ENCODE results near the gene PRSS53. TPM values are rescaled to one million over a fixed set of nuclear protein-coding genes. Genes with fewer than 3 reads are reported as not detected.

The PRSS53 gene
- total and polyA plus RNA-seq, 2 experiments from 2014 or later: 0.36 to 2.7 TPM

GRCh38 chr16:31087971-31088370 is 772 bp downstream of the PRSS53 start (continued):
- TF ChIP-seq CREB1 (CRISPR knock-in tag; IDR thresholded peaks at IDR 0.05; ENCODE audit: low read depth) (no peak), EZH2phosphoT487 (IDR thresholded peaks at IDR 0.05; ENCODE audit: unreplicated experiment) (no peak), REST (IDR thresholded peaks at IDR 0.05; ENCODE audit: unreplicated experiment) (no peak), JUNB (IDR thresholded peaks at IDR 0.05; ENCODE audit: unreplicated experiment) (no peak)

- no peaks in the 10 kb centered on the region for H3K27me3 ChIP-seq (ENCODE audit: insufficient read depth)
- H3K4me1 Mint-ChIP-seq: peaks cover 5% of the 10 kb centered on the region; the same call in 1 of the 3 replicates
- H3K27me3 Mint-ChIP-seq (ENCODE audit: insufficient read depth, low read depth, poor library complexity): peaks cover 15% of the 10 kb centered on the region
- H3K4me3 ChIP-seq: no peak overlapping the region
- ATAC-seq (no peak), DNase-seq (ENCODE audit: low spot score) (no peak)
- H3K4me3 Mint-ChIP-seq: no peak overlapping the region
- H3K36me3 Mint-ChIP-seq (ENCODE audit: low read depth): peaks cover 26% of the 10 kb centered on the region
- TF ChIP-seq ZNF331 (CRISPR knock-in tag; IDR thresholded peaks at IDR 0.05; ENCODE audit: low read depth): no peak
- TF ChIP-seq ZNF114 (CRISPR knock-in tag; IDR thresholded peaks at IDR 0.05): no peak
- no peak for TF ChIP-seq ETS1 (IDR thresholded peaks at IDR 0.05)
- TF ChIP-seq CREB1 (CRISPR knock-in tag; IDR thresholded peaks at IDR 0.05; ENCODE audit: low read depth): no peak
- no peak overlapping the region for H3K4me2 ChIP-seq
- no peak overlapping the region for H3K27ac Mint-ChIP-seq
- no peaks in the 10 kb centered on the region for H3K4me1 ChIP-seq (ENCODE audit: insufficient read depth)
- H3K9me3 Mint-ChIP-seq: no peaks in the 10 kb centered on the region
- H2AFZ ChIP-seq: no peak overlapping the region
- no peaks in the 10 kb centered on the region for H3K36me3 ChIP-seq (ENCODE audit: insufficient read depth)
- H4K20me1 ChIP-seq (replicated peaks; ENCODE audit: insufficient read depth): no peaks in the 10 kb centered on the region; the same call in 1 of the 2 replicates
- H3K27ac ChIP-seq (ENCODE audit: low read depth): no peak overlapping the region
- no peaks in the 10 kb centered on the region for H3F3A ChIP-seq (replicated peaks; ENCODE audit: low read depth)
- H3K79me2 ChIP-seq (replicated peaks; ENCODE audit: insufficient read depth): peaks cover 5% of the 10 kb centered on the region
- H3K9me2 ChIP-seq (ENCODE audit: insufficient read depth): no peaks in the 10 kb centered on the region
These were observed 1.3 kb downstream of the PRSS53 start for GRCh38 chr16:31087481-31087880.

- Mint-ChIP-seq H3K27me3 (ENCODE audit: insufficient read depth, low read depth, poor library complexity) (peaks cover 17% of the 10 kb centered on the region), H3K9me3 (no peaks in the 10 kb centered on the region), H3K36me3 (ENCODE audit: low read depth) (peaks cover 26% of the 10 kb centered on the region), H3K27ac (no peak overlapping the region), H3K4me3 (no peak overlapping the region), H3K4me1 (peaks cover 5% of the 10 kb centered on the region; the same call in 1 of the 3 replicates)
- no peak overlapping the region for H3K27ac ChIP-seq (ENCODE audit: low read depth)
- no peaks in the 10 kb centered on the region for H3K9me2 ChIP-seq (ENCODE audit: insufficient read depth)
- no peak overlapping the region for H3K4me3 ChIP-seq
- TF ChIP-seq CREB1 (CRISPR knock-in tag; IDR thresholded peaks at IDR 0.05; ENCODE audit: low read depth): no peak
- TF ChIP-seq EZH2 (IDR thresholded peaks at IDR 0.05; ENCODE audit: low read depth, unreplicated experiment): no peak
- no peaks in the 10 kb centered on the region for H3K36me3 ChIP-seq (ENCODE audit: insufficient read depth)
- H3K79me2 ChIP-seq (replicated peaks; ENCODE audit: insufficient read depth): no peaks in the 10 kb centered on the region
- H4K20me1 ChIP-seq (replicated peaks; ENCODE audit: insufficient read depth): no peaks in the 10 kb centered on the region; the same call in 1 of the 2 replicates
- no peaks in the 10 kb centered on the region for H3F3A ChIP-seq (replicated peaks; ENCODE audit: low read depth)
- no peak overlapping the region for H3K4me2 ChIP-seq
- ATAC-seq: no peak
- no peaks in the 10 kb centered on the region for H3K4me1 ChIP-seq (ENCODE audit: insufficient read depth)
- no peak for DNase-seq (ENCODE audit: low spot score)
- H2AFZ ChIP-seq: no peak overlapping the region
- no peaks in the 10 kb centered on the region for H3K27me3 ChIP-seq (ENCODE audit: insufficient read depth)
These were observed 2.2 kb downstream of the PRSS53 start for GRCh38 chr16:31086629-31086906.
